Muscle layer of duodenum (tissue), 2 donors: ENCODE data around the gene USF2.

Source experiments
- H3K27ac ChIP-seq: one replicate; pipeline ENCODE4 v1.7.0; 2013; ENCODE audit warnings: mild to moderate bottlenecking, low read length
- H3K27me3 ChIP-seq: one replicate; pipeline ENCODE4 v1.7.0; 2013; ENCODE audit warnings: low read depth, mild to moderate bottlenecking, control low read depth, low read length
- H3K36me3 ChIP-seq, 2 donors: one replicate each; pipeline ENCODE4 v1.7.0; 2013; ENCODE audit warnings: low read length in 2 of 2, control low read depth in 1 of 2, mild to moderate bottlenecking in 1 of 2; ENCODE audit not compliant: insufficient read depth in 2 of 2, control insufficient read depth in 1 of 2
- H3K4me1 ChIP-seq, 2 donors: one replicate each; pipeline ENCODE4 v1.7.0; 2013; ENCODE audit warnings: low read length in 2 of 2, mild to moderate bottlenecking in 2 of 2, control low read depth in 1 of 2, moderate library complexity in 1 of 2; ENCODE audit not compliant: insufficient read depth in 2 of 2, control insufficient read depth in 1 of 2
- H3K4me3 ChIP-seq, 2 donors: one replicate each; pipeline ENCODE4 v1.7.0; 2013; ENCODE audit warnings: low read length in 2 of 2, low read depth in 1 of 2, mild to moderate bottlenecking in 1 of 2
- H3K9me3 ChIP-seq, 2 donors: one replicate each; pipeline ENCODE4 v1.7.0; 2013; ENCODE audit warnings: low read length in 2 of 2, control low read depth in 1 of 2, mild to moderate bottlenecking in 1 of 2; ENCODE audit not compliant: control insufficient read depth in 1 of 2
- donor health status: healthy.

Gene USF2

DNA sequence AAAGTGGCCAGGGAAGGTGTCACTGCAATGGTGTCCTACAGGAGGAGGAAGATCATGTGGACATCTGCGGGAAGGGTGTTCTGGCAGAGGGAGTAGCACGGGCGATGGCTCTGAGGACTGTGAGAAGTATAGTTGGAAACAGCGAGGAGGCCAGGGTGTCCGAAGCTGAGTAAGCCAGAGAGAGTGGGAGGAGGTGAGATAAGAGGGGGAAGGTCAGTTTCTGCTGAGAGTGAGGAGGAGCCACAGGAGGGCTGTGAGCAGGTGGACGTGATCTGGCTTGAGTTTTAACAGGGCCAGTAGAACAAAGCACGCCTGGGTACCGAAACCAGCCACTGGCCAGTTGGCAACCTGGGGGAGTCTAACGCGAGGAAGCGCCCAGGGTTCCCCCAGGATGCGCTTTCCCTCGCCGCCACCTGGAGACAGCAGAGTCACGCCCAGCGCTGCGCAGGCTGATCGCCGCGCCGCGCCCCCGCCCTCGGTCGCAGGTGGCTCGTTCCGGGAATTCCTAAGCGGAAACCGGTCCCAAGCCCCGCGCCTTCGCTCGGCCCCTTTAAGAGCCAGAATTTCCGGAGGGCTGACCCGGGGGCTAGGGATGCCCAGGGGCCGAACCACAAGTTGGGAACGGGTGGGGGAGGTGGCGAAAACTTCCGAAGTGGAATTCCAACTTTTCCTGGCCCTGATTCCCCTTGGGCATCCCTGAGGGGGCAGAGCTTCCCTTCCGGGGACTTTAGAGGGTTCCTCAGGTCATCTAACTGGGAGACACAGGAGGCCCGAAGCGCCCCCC, 21.0 kb upstream of the USF2 start:
- H3K9me3 ChIP-seq = no peaks in the 10 kb centered on the region

DNA sequence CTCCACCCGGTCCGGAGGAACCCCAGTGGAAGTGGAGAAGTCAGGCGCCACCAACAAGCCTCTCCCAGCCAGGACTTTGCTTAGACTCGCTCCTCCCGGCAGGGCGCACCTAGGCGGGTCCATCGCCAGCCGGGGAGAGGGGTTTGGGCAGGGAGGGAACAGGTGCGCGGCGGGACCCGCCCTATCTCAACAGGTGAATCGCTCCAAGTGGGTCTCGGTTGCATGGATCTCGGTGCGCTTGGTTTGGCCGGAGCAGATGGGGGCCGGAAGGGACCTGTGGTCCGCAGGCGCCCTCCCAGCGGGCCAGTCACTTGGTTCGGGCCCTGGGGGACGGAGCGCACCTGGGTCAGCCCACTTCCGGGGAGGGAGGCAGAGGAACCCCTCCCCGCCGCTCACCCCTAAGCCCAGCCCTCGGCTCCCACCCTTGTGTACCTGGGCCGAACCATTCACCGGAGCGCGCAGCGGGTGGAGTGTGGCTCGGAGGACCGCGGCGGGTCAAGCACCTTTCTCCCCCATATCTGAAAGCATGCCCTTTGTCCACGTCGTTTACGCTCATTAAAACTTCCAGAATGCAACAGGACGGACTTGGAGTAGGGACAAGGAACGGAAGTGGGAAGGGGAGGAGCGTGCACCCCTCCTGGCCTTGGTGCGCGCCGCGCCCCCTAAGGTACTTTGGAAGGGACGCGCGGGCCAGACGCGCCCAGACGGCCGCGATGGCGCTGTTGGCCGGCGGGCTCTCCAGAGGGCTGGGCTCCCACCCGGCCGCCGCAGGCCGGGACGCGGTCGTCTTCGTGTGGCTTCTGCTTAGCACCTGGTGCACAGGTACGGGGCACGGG, 20.2 kb upstream of the USF2 start, which contains the start of gene LSR:
LSR (plus strand) TSS at position 693 of the 836 bp plus-strand sequence; CDS start at position 714, 21 bp downstream.
- no peaks in the 10 kb centered on the region for H3K9me3 ChIP-seq
- H3K36me3 ChIP-seq = no peaks in the 10 kb centered on the region
- peaks cover 0 to 15% of the 10 kb centered on the region in 2 donors for H3K4me1 ChIP-seq
- peaks cover 7% of the 10 kb centered on the region for H3K27me3 ChIP-seq
- H3K27ac ChIP-seq = peak within 1 kb of the TSS; percentile 75
- H3K4me3 ChIP-seq = peak within 1 kb of the TSS; percentile 54 to 56

More for the DNA sequence above, 21.0 kb upstream of the USF2 start:
- no peaks in the 10 kb centered on the region for H3K36me3 ChIP-seq
- H3K4me1 ChIP-seq = peaks cover 0 to 15% of the 10 kb centered on the region in 2 donors
- H3K27me3 ChIP-seq = peaks cover 7% of the 10 kb centered on the region
- H3K27ac ChIP-seq = peak overlapping the region; percentile 75
- H3K4me3 ChIP-seq = peak overlapping the region; percentile 54 to 56

DNA sequence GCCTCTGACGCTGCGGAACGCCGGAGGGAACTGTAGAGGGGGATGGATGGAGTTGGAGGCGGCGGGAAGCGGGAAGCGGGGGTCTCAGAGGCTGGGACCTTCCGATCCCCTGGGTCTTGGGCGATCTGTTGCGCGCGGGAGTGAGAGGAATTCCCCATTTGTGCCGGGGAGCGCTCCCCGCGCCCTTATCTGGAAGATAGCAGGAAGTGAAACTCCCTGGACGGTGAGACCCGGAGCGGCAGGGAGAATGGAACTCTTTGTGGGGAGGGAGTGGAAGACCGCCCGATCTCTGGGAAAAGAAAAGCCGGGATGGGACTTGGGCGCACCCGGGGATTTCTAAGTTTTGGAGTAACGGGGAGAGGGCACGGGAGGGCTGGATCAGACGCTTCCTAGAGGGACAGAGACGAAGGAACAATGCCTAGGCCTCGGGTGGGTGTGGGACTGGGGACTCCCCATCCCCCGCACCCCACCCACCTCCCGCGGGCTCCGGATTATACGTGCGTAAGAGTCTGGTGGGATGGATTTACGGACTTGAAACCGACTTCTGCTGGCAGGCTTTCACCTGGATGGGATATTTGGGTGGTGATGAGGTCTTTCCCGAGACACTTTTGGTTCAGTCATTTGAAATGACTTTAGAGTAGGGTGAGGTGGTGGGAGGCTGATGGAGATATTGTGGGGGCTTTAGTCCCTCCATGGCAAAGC, 19.5 kb upstream of the USF2 start:
- H3K27ac ChIP-seq = no peak overlapping the region
- no peaks in the 10 kb centered on the region for H3K36me3 ChIP-seq
- peaks cover 0 to 15% of the 10 kb centered on the region in 2 donors for H3K4me1 ChIP-seq
- peak overlapping the region; percentile 54 to 56 for H3K4me3 ChIP-seq
- H3K9me3 ChIP-seq = no peaks in the 10 kb centered on the region
- peaks cover 7% of the 10 kb centered on the region for H3K27me3 ChIP-seq

DNA sequence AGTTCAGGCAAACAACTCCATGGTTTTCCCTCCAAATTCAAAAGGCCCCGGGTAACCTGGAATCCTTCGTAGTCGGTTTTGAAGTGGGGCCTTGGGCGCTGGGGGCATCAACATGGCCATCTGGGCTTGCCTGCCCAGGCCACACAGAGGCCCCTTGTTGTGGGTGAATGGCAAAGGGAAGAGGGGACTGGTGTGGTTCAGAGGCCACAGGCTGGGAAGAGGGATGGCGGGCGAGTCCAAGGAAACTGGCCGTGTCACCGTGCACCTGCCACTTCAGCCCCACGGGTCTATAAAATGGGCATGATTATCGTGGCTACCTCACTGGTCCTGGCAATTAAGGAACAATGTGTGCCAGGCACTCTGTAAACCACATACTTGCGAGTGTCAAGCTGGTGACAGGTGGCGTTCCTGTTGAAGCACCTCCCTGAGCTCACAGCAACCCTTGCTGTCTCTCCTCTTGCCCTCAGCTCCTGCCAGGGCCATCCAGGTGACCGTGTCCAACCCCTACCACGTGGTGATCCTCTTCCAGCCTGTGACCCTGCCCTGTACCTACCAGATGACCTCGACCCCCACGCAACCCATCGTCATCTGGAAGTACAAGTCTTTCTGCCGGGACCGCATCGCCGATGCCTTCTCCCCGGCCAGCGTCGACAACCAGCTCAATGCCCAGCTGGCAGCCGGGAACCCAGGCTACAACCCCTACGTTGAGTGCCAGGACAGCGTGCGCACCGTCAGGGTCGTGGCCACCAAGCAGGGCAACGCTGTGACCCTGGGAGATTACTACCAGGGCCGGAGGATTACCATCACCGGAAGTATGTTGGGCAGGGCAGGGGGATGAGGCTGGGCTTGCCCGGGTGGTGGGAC, 18.7 kb upstream of the USF2 start:
- Histone ChIP-seq H3K4me3 (peak overlapping the region in 1 of 2 donors; percentile 56), H3K9me3 (no peaks in the 10 kb centered on the region), H3K27me3 (peaks cover 7% of the 10 kb centered on the region), H3K36me3 (no peaks in the 10 kb centered on the region), H3K4me1 (peaks cover 0 to 15% of the 10 kb centered on the region in 2 donors), H3K27ac (no peak overlapping the region)

DNA sequence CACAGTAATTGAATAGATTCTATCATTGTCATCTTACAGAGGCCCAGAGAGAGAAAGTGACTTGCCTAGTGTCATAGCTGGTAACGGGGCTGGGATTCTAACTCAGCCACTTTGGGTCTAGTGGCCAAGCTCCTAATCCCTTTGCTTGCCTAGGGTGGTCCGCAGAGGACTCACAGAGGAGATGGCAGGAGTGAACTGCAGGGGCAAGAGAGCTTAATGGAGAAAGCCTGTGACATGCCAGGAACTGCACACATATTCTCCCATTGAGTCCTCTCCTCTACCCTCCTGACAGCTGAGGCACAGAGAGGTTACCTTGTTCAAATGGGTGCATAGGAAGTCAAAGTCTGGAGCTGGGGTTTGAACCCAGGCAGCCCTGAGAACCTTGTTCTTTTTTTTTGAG, 17.3 kb upstream of the USF2 start:
- Histone ChIP-seq H3K4me3 (no peak overlapping the region), H3K27ac (no peak overlapping the region), H3K36me3 (no peaks in the 10 kb centered on the region), H3K4me1 (peaks cover 0 to 15% of the 10 kb centered on the region in 2 donors), H3K9me3 (no peaks in the 10 kb centered on the region), H3K27me3 (peaks cover 7% of the 10 kb centered on the region)

DNA sequence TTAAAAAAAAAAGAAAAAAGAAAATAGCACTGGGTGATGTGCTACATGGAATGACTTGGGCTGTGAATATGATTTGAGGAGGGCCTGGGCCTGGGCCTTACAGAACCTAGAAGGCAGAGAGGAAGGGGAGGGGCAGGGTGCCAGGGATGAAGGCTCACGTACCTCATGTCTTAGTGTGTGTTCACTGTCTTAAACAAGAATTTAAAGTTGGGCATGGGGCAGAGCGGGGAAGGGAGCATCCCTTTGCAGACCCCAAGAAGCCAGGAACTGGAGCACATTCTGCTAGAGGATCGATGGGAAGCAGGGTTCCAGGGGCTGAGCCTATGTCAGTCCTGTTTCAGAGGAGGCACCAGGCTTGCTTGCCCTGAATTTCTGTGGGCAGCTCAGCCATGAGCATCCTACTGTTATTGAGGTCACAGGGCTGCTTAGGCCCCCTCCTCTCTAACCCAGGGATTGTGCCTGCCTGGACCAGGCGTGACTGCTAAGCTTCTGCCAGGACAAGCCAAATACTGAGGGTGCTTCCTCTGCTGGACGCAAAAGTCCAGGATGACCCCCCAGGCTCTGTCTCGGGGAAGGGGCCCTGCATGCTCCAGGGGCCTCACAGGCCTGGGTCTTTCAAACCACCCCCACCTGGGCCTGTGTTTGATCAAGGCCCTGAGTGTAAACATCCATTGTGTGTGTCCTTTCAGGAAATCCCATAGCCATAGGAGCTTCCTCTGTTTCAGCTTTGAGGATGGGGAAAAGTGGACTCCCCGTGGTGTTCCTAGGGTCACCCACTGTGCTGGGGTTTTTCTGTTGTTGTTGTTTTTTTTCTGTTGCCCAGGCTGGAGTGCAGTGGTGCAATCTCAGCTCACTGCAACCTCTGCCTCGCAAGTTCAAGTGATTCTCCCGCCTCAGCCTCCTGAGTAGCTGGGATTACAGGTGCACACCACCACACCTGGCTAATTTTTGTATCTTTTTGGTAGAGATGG, 15.2 kb upstream of the USF2 start:
- H3K4me1 ChIP-seq = peaks cover 0 to 7% of the 10 kb centered on the region in 2 donors
- no peaks in the 10 kb centered on the region for H3K36me3 ChIP-seq
- no peak overlapping the region for H3K4me3 ChIP-seq
- H3K27me3 ChIP-seq = peaks cover 7% of the 10 kb centered on the region
- no peaks in the 10 kb centered on the region for H3K9me3 ChIP-seq
- no peak overlapping the region for H3K27ac ChIP-seq

DNA sequence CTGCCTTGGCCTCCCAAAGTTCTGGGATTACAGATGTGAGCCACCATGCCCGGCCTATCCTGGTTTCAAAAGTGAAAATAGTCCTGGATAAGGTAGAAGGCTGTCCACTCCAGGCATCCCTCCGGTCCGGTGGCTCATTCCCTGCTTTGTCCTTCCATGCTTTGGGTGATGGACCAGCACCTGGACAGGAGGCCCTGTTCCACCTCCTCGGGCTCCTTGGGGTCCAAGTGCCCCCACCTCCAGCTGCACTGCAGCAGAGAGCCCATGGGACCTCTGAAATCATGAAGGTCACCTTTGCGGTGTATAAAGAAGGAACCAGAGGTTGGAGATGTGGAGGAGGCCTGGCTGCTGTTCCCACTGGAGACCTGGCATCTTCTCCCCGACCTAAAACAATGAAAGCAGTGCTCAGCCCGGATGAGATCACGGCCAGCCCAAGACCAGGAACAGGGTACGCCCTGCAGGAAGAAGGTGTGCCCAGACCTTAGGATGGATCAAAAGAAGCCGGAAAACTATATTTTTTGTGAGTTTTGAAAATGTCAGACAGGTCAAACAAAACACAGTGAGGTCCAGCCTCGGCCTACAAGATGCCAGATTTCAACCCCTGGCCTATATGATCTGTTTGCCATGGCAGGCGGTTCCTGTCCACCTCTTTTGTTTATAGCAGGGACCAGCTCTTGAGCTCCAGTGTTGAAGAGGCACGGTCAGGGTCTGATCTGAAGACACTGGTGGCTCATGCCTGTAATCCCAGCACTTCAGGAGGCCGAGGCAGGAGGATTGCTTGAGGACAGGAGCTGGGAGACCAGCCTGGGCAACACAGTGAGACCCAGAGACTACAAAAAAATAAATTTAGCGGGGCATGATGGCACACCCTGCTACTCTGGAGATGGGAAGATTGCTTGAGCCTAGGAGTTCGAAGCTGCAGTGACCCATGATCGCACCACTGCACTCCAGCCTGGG, 14.1 kb upstream of the USF2 start:
- Histone ChIP-seq H3K4me3 (no peak overlapping the region), H3K4me1 (no peaks in the 10 kb centered on the region), H3K36me3 (no peaks in the 10 kb centered on the region), H3K9me3 (no peaks in the 10 kb centered on the region), H3K27me3 (peaks cover 7% of the 10 kb centered on the region), H3K27ac (no peak overlapping the region)

DNA sequence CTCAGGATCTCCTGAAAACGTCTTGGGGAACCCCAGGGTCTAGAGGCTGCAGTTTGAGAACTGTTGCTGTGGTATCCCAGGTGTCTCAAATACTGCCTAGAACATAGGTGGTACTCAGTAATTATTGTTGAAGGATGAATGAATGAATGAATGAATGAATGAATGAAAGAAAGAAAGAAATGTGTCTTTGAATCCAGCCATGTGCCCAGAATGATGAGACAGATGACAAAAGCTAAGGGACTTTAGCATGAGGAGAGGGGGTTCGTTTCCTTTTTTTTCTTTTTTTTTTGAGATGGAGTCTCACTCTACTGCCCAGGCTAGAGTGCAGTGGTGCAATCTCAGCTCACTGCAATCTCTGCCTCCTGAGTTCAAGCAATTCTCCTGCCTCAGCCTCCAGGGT, 12.2 kb upstream of the USF2 start:
- Histone ChIP-seq H3K27ac (no peak overlapping the region), H3K27me3 (no peaks in the 10 kb centered on the region), H3K4me3 (no peak overlapping the region), H3K4me1 (no peaks in the 10 kb centered on the region), H3K36me3 (no peaks in the 10 kb centered on the region), H3K9me3 (no peaks in the 10 kb centered on the region)

DNA sequence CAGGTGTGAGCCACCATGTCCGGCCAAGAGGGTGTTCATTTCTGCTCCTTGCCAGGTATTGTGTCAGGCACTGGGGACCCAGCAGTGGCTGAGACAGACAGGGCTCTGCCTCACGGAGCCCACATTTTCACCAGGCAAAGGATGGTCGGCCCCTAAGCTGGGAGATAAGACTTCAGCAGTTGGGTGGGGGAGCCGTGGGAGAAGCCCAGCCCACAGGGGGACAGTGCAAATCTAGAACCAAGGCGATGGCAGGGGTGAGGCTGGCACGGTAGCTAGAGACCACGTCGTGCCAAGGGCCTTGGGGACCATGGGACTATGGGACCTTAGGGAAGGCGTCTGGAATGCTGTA, 11.7 kb upstream of the USF2 start:
- Histone ChIP-seq H3K36me3 (no peaks in the 10 kb centered on the region), H3K9me3 (no peaks in the 10 kb centered on the region), H3K4me1 (no peaks in the 10 kb centered on the region), H3K27ac (no peak overlapping the region), H3K27me3 (no peaks in the 10 kb centered on the region), H3K4me3 (no peak overlapping the region)
